Spleen (tissue), 11 donors: ENCODE data around the gene BBOX1. TPM values are rescaled to one million over a fixed set of nuclear protein-coding genes. Genes with fewer than 3 reads are reported as not detected.
"Not testable (repeated sequence)": the region's sequence is repeated elsewhere in the genome, so short reads cannot be mapped to it uniquely, and the experiment has no call there.

ENCODE experiments used
- DNase-seq: peaks from one replicate; pipeline ENCODE4 v3.0.0-alpha.2; 2020
- H3K27ac ChIP-seq, 8 donors: fragments of 200-600 bp; sonication (generic) in 7 of 8; 1 replicate in 4 of 8; 2 replicates in 4 of 8; pipeline versions ENCODE4 v1.5.0 to v1.8.0; 2016 to 2021; ENCODE audit warnings: inconsistent platforms in 4 of 8, mild to moderate bottlenecking in 4 of 8, moderate library complexity in 1 of 8
- H3K27me3 ChIP-seq, 7 donors: fragments of 200-600 bp; sonication (generic) in 6 of 7; replicated peaks in 1 of 7; 1 replicate in 4 of 7; 2 replicates in 3 of 7; pipeline versions ENCODE4 v1.5.0 to v1.8.0; 2016 to 2021; ENCODE audit warnings: inconsistent platforms in 3 of 7, mild to moderate bottlenecking in 1 of 7
- H3K36me3 ChIP-seq, 6 donors: fragments of 200-600 bp; sonication (generic) in 5 of 6; 1 replicate in 4 of 6; 2 replicates in 2 of 6; pipeline versions ENCODE4 v1.5.0 to v1.8.0; 2016 to 2021; ENCODE audit warnings: inconsistent platforms in 2 of 6
- H3K4me1 ChIP-seq, 6 donors: fragments of 200-600 bp; sonication (generic) in 5 of 6; 1 replicate in 3 of 6; 2 replicates in 3 of 6; pipeline versions ENCODE4 v1.5.0 to v1.8.0; 2016 to 2021; ENCODE audit warnings: inconsistent platforms in 3 of 6
- H3K4me3 ChIP-seq, 8 donors: fragments of 200-600 bp; sonication (generic) in 7 of 8; 1 replicate in 4 of 8; 2 replicates in 4 of 8; pipeline versions ENCODE4 v1.5.0 to v1.8.0; 2016 to 2021; ENCODE audit warnings: inconsistent platforms in 4 of 8, mild to moderate bottlenecking in 4 of 8, moderate library complexity in 2 of 8
- H3K9me3 ChIP-seq, 8 donors: fragments of 200-600 bp; sonication (generic) in 7 of 8; 1 replicate in 4 of 8; 2 replicates in 4 of 8; pipeline versions ENCODE4 v1.5.0 to v1.8.0; 2016 to 2021; ENCODE audit warnings: inconsistent platforms in 4 of 8
- CTCF ChIP-seq, 11 experiments: fragments of 200-600 bp in 7 of 11; fragments of 450-650 bp in 4 of 11; sonication (generic) in 4 of 11; IDR thresholded peaks in 8 of 11; conservative IDR thresholded peaks in 3 of 11; 1 replicate in 7 of 11; 2 replicates in 4 of 11; pipeline versions ENCODE4 v1.4.0 to v1.8.0; 2016 to 2021; ENCODE audit warnings: antibody characterized with exemption in 11 of 11, inconsistent platforms in 4 of 11, mild to moderate bottlenecking in 1 of 11
- POLR2A ChIP-seq, 3 donors: fragments of 450-650 bp; IDR thresholded peaks; one replicate each; pipeline ENCODE4 v1.5.1; 2017; ENCODE audit warnings: antibody characterized with exemption in 3 of 3, mild to moderate bottlenecking in 1 of 3
- POLR2AphosphoS5 ChIP-seq, 3 donors: sonication (generic); formaldehyde crosslinking; IDR thresholded peaks; one replicate each; pipeline ENCODE4 v1.5.1; 2017; ENCODE audit warnings: antibody characterized with exemption in 3 of 3
- WGBS, 5 donors: extraction: QIAGEN DNeasy Blood & Tissue Kit in 3 of 5; methylation state at CpG; one replicate each; pipeline versions ENCODE4 v1.1.5 to v1.1.7; 2013 to 2018; 5-methylcytosine and 5-hydroxymethylcytosine counted together
- intact Hi-C: fragments of 100-400 bp; cut with DNase I; formaldehyde crosslinking; loops from one replicate; pipeline ENCODE4 v1.15.0; 2023; ENCODE audit warnings: low total_unique reads
- polyA plus RNA-seq, 3 donors: library from polyadenylated mRNA; stranded (reverse); fragments of 200-250 nt; gene quantifications; one replicate each; pipeline ENCODE4 v1.2.1, GENCODE V29; 2013
- total RNA-seq, 7 donors: library from RNA; depleted of rRNA in 3 of 7; stranded (reverse); fragments of >200 nt in 3 of 7; fragmentation: NEBNext Ultra II Directional in 4 of 7; extraction: Animal tissue kit (Norgen Biotek cat#: 25700) in 4 of 7; gene quantifications; one replicate each; pipeline versions ENCODE4 v1.1.0 to v1.2.1, GENCODE V29; 2016 to 2021
- donor health status: healthy with polysubstance abuse.
- donor health status: DM: no; HTN: no; CAD: no; lungs with moderate emphysema.
- donor health status: DM: no; HTN: no; CAD: no.
- donor health status: Bipolar disorder and iron deficiency.
- donor health status: healthy.
- donor health status: DM: no; HTN: no; CAD: no.
- donor health status: DM: yes; HTN: yes; CAD: no.

BBOX1 gene
- total and polyA plus RNA-seq, 10 donors, result not detected

- TF ChIP-seq POLR2A (IDR thresholded peaks at IDR 0.05) (no peak), POLR2AphosphoS5 (IDR thresholded peaks at IDR 0.05) (no peak), CTCF (IDR thresholded peaks at IDR 0.05 in 8 of 11, conservative IDR thresholded peaks at IDR 0.05 in 3 of 11) (no peak)
- intact Hi-C loops, result no loop called here
- Histone ChIP-seq H3K27ac (no peak overlapping the region), H3K27me3 (peaks cover 0 to 4% (median 0%) of the 10 kb centered on the region in 7 donors), H3K4me1 (no peaks in the 10 kb centered on the region), H3K9me3 (no peaks in the 10 kb centered on the region), H3K4me3 (no peak overlapping the region), H3K36me3 (no peaks in the 10 kb centered on the region)
- DNase-seq, result no peak
- WGBS, 5 donors, result 82 to 97% (median 94%) methylated on average over 4 of the region's 4 CpGs
These were observed 130.9 kb downstream of the BBOX1 start for GRCh38 chr11:27171376-27171958.

GRCh38 chr11:27173545-27173944 lies 132.9 kb downstream of the BBOX1 start:
- Histone ChIP-seq H3K4me1 (no peaks in the 10 kb centered on the region), H3K36me3 (no peaks in the 10 kb centered on the region), H3K4me3 (no peak overlapping the region), H3K9me3 (no peaks in the 10 kb centered on the region), H3K27ac (no peak overlapping the region), H3K27me3 (peaks cover 0 to 4% (median 0%) of the 10 kb centered on the region in 7 donors)
- intact Hi-C loops, result no loop called here
- 61 to 86% (median 67%) methylated on average over 1 of the region's 1 CpG for WGBS, 5 donors
- TF ChIP-seq POLR2AphosphoS5 (IDR thresholded peaks at IDR 0.05) (no peak), CTCF (IDR thresholded peaks at IDR 0.05 in 8 of 11, conservative IDR thresholded peaks at IDR 0.05 in 3 of 11) (no peak), POLR2A (IDR thresholded peaks at IDR 0.05) (no peak)
- no peak for DNase-seq

- H3K27ac ChIP-seq, result no peak overlapping the region
- TF ChIP-seq CTCF (IDR thresholded peaks at IDR 0.05 in 8 of 11, conservative IDR thresholded peaks at IDR 0.05 in 3 of 11), result no peak
- TF ChIP-seq POLR2AphosphoS5 (IDR thresholded peaks at IDR 0.05), result no peak
- TF ChIP-seq POLR2A (IDR thresholded peaks at IDR 0.05), result no peak
- H3K27me3 ChIP-seq, result peaks cover 0 to 4% (median 0%) of the 10 kb centered on the region in 7 donors
- DNase-seq, result no peak
- H3K9me3 ChIP-seq, result no peaks in the 10 kb centered on the region
- no peaks in the 10 kb centered on the region for H3K4me1 ChIP-seq
- WGBS, 5 donors, result 79 to 95% (median 83%) methylated on average over 4 of the region's 4 CpGs
- H3K36me3 ChIP-seq, result no peaks in the 10 kb centered on the region
- H3K4me3 ChIP-seq, result no peak overlapping the region
- intact Hi-C loops, result no loop called here
These were observed 133.4 kb downstream of the BBOX1 start for GRCh38 chr11:27174021-27174420.

- 84 to 90% (median 89%) methylated on average over 9 of the region's 9 CpGs for WGBS, 5 donors
- Histone ChIP-seq H3K9me3 (no peaks in the 10 kb centered on the region), H3K4me1 (no peaks in the 10 kb centered on the region), H3K4me3 (no peak overlapping the region), H3K27ac (no peak overlapping the region), H3K36me3 (no peaks in the 10 kb centered on the region), H3K27me3 (peaks cover 0 to 4% (median 0%) of the 10 kb centered on the region in 7 donors)
- TF ChIP-seq POLR2A (IDR thresholded peaks at IDR 0.05), result no peak
- TF ChIP-seq CTCF (IDR thresholded peaks at IDR 0.05 in 8 of 11, conservative IDR thresholded peaks at IDR 0.05 in 3 of 11), result no peak
- TF ChIP-seq POLR2AphosphoS5 (IDR thresholded peaks at IDR 0.05), result no peak
- DNase-seq, result no peak
- intact Hi-C loops, result no loop called here
These were observed 134.1 kb downstream of the BBOX1 start for GRCh38 chr11:27174672-27175210.

GRCh38 chr11:27175562-27175961 lies 134.9 kb downstream of the BBOX1 start:
- H3K27me3 ChIP-seq, DNase-seq, H3K4me1 ChIP-seq, H3K4me3 ChIP-seq, H3K9me3 ChIP-seq, H3K36me3 ChIP-seq, H3K27ac ChIP-seq, intact Hi-C loops: not testable (repeated sequence)
- WGBS, 5 donors, result 71 to 91% (median 85%) methylated on average over 3 of the region's 4 CpGs
